ENCODE data around the gene CDIPT.

GRCh38 chr16:29871822-29872546 lies 9.0 kb upstream of the CDIPT start:
- TF ChIP-seq, protein P1, sequence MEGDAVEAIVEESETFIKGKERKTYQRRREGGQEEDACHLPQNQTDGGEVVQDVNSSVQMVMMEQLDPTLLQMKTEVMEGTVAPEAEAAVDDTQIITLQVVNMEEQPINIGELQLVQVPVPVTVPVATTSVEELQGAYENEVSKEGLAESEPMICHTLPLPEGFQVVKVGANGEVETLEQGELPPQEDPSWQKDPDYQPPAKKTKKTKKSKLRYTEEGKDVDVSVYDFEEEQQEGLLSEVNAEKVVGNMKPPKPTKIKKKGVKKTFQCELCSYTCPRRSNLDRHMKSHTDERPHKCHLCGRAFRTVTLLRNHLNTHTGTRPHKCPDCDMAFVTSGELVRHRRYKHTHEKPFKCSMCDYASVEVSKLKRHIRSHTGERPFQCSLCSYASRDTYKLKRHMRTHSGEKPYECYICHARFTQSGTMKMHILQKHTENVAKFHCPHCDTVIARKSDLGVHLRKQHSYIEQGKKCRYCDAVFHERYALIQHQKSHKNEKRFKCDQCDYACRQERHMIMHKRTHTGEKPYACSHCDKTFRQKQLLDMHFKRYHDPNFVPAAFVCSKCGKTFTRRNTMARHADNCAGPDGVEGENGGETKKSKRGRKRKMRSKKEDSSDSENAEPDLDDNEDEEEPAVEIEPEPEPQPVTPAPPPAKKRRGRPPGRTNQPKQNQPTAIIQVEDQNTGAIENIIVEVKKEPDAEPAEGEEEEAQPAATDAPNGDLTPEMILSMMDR (IDR thresholded peaks at IDR 0.05) = no peak
- TF ChIP-seq POLR2A (IDR thresholded peaks at IDR 0.05) (no peak), POLR2AphosphoS5 (IDR thresholded peaks at IDR 0.05) (no peak)
